GM19324 (cell line): ENCODE measurements around the gene FAM204A.

Experiments used
- ATAC-seq: cut with Tn5 transposase; IDR thresholded peaks from one replicate; pipeline ENCODE4 v1.9.1; 2021; ENCODE audit warnings: mild to moderate bottlenecking, moderate library complexity; ENCODE audit not compliant: unreplicated experiment, low FRiP score

FAM204A gene

DNA sequence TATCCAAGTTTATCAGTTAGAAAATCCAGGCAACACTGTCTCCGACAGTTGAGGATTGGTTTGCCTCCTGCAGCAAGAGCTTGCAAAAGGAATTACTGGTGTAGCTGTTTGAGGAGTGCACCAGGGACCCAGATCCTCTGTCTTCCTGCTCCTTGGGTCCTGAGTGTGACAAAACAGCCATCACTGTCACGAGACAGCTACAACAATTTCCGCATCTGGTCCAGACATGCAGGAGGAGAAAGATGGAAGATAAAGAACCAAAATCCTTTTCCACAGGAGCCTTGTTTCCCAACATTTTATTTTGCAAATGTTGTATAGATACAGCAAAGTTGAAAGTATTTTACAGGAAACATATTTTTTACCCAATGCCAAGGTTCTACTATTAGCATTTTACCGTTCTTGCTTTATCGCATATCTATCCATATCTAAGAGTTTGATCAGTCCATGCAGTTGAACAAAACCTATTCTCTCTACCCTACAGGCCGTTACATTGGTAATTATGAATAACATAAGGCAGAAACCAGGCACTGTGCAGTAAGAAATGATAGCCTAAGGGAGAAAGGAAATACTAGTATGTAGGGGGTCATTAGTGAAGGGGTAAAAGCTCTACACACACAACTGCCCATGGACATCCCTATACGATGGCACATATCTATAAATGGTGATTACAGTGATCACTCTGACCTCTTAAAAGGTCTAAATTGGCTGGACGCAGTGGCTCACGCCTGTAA lies 54.9 kb downstream of the FAM204A start:
- ATAC-seq: no peak

DNA sequence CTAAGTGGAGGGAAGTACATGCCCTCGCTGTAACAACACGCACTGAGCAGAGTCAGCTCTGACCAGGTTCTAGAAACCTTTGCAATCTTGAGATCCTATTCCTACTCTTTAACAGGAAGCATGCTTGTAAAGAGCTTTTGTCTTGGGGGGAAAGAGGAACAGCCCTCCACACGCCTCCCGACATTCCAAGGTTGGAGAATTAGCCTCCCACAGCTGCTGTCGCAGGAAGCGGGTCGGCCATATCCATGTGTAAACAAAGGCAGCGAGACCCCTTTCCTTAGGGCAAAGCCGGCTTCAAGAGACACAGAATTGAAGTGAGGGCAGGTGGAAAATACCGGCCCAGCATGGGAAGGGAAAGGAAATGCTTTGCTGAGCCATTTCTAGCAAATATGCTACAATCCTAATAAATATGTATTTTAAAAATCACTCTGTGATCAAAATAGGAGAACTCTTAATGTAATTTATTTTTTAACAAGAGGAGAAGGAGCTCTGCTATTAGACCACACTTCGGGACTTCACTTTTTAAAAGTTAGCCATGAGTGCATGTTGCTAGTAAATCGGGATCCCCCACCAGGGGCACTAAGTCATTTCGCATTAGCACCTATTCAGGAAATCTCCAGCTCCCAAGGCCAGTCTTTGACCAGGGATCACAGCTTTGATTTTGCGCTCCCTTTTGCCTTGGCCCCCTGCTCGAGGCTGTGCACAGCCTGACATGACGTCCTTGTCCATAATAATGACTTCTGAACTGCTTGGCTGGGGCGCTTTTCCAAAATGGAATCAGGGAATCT lies 55.9 kb downstream of the FAM204A start:
- ATAC-seq: no peak

- no peak for ATAC-seq
Measured at GRCh38 chr10:118282670-118283069, 59.5 kb downstream of the FAM204A start.

GRCh38 chr10:118278649-118279048 lies 63.5 kb downstream of the FAM204A start:
- ATAC-seq: no peak

GRCh38 chr10:118277871-118278270 lies 64.3 kb downstream of the FAM204A start:
- ATAC-seq: no peak

GRCh38 chr10:118276727-118277126 lies 65.4 kb downstream of the FAM204A start:
- ATAC-seq: no peak

DNA sequence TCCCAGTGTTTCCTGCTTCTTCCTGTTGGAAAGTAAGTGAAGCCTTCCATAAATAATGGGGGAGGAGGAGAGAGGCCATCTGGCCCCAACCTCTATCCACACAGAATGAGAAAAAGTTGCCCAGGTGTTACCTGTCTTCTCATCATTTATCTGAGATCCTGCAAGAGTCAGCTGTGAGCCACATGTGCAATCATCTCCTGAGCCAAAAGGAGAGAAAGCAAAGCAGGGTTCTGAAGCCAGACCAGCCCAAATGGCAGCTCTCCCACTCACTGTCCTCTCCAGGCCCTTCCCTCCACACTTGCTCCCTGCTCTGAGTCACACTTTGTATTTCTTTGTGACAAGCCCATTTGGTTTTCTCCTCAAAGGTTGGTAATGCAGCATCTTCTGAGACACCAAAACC lies 65.9 kb downstream of the FAM204A start:
- no peak for ATAC-seq

- no peak for ATAC-seq
Measured at GRCh38 chr10:118273662-118274061, 68.5 kb downstream of the FAM204A start.

DNA sequence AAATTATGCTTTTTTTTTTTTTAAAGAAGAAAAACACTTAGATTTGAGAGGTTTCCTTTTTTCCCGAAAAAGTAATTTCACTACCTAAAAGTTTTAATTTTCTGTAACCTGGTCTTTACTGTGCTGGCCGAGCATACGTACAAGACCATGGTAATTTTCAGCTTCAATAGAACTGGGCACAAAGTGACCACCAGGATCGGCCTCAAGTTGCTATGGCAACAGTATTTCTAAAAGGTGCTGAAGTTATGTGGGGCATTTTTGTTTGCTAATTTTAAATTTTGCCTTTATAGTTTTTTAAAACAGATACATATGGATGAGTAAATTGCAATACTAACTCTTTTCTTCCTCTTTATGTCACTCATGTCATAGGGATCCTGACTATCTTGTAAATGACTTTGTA lies 69.4 kb downstream of the FAM204A start:
- no peak for ATAC-seq

DNA sequence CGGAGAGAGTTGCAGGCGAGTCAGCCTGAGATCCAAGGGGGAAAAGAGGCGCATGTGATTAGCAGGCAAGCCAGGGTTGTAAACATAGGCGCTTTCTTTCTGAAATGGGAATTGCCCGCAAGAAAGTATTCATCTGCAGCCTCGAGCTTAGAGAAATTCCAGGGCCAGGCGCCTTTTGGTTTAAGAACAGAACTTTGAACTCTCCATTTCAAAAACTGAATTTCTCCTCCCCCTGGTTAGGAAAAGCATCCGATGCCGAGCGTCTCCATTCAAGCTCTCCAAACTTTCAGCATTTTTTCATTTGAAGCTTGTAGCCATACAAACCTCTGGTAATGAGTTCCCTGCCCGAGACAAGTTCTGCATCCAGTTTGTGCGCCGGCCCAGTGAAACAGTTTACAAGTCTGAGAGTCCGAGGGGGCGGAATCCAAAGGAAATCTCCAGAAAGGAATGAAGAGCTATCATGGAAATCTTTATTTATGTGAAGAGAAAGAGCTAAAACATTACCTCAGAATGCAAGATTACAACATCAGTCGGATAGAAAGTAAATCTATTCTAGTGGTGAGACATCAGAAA lies 69.9 kb downstream of the FAM204A start:
- ATAC-seq: no peak

DNA sequence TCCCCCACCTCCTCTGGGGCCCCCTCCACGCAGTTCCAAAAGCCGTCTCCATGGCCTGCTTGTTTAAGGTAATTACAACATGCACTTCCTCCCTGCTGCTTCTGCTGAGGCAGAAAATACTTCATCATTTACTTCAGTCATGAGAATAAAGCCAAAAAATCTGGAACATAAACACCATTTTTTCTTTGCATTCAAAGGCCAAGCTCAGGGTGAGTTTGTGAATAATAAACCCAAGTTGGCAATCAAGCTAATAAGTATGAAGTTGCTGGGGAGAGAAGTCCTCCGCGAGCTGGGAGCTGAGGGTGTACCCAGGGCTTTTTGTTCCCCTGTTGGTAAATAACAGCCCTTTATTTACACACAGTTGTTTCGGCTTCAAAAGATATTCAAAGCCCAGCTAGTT lies 70.5 kb downstream of the FAM204A start:
- no peak for ATAC-seq

GRCh38 chr10:118266098-118266748 lies 75.9 kb downstream of the FAM204A start:
- ATAC-seq: no peak

- no peak for ATAC-seq
Measured at GRCh38 chr10:118264838-118265470, 77.2 kb downstream of the FAM204A start.

DNA sequence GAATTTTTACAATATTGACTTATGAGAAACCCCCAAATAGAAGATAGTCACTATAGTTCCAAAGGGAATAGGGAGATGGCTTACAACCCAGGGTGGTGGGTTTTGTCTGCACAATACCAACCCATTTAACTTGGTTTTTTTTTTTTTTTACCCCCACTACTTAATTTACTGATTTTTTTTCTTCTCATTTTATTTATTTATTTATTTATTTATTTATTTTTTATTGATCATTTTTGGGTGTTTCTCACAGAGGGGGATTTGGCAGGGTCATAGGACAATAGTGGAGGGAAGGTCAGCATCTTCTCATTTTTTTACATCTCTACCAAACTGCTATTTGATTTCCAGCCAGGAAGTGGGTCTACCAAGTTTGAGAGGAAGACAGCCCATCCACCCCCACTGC lies 77.9 kb downstream of the FAM204A start:
- no peak for ATAC-seq

DNA sequence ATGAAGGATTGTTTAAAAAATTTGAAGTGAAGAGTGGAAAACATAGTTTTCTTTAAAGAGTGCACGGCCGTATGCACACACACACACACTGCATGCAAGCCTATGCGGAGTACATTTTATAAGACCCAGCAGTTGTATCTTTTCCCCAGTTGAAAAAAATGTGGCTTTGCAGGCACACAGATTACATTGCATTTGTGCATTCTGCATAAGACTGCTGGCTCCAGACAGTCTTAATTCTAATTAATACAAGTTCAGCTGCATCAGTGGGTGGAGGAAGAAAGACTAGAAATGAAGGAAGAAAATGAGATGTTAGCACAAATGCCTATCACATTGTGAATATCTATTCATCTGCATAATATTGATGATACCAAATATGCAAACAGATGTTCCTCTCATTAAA lies 79.6 kb downstream of the FAM204A start:
- ATAC-seq: no peak

DNA sequence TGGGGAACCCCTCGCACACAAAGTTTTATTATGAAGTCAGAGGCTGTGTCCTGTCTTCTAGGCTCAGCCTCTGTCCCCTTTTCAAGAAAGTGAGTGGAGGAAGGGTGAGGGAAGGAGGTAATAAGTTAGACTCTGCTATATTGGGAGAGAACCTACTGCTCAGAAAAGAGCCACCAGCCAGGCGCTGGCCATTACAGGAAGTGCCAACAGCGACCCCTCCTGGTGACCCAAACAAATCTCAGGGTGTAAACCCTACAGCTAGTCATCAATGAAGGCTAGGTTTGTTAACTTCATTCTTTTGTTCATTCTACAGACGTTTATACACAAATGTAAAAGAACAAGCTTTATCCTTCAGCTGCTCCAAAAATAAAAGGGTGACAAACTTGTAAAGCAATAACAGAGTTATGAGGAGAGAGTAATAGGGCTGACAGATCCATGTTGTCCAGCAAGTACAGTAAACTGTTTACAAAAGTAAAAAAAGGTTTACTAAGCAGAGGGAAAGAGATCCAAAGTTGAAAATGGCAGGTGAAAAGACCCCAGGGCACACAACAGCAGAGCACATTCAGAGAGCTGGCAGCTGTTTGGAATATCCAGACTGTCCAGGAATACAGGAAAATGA lies 82.7 kb downstream of the FAM204A start:
- no peak for ATAC-seq

- no peak for ATAC-seq
Measured at GRCh38 chr10:118258285-118258684, 83.8 kb downstream of the FAM204A start.

GRCh38 chr10:118256825-118257570 lies 85.1 kb downstream of the FAM204A start:
- no peak for ATAC-seq

- no peak for ATAC-seq
Measured at GRCh38 chr10:118256209-118256608, 85.9 kb downstream of the FAM204A start.

GRCh38 chr10:118255355-118255754 lies 86.8 kb downstream of the FAM204A start:
- ATAC-seq: no peak
